Endodermal cell (in vitro differentiated cells): ENCODE measurements around the gene COL11A2. TPM values are rescaled to one million over a fixed set of nuclear protein-coding genes. Genes with fewer than 3 reads are reported as not detected.

ENCODE experiments used
- DNase-seq: peaks from one replicate; pipeline ENCODE4 v3.0.0-alpha.2; 2017
- H3K27ac ChIP-seq: 2 replicates; pipeline ENCODE4 v1.5.1; 2013; ENCODE audit warnings: mild to moderate bottlenecking, low read depth, low read length, moderate library complexity
- H3K27me3 ChIP-seq: 2 replicates; pipeline ENCODE4 v1.6.1; 2013; ENCODE audit warnings: mild to moderate bottlenecking, low read length, moderate library complexity; ENCODE audit not compliant: insufficient read depth, control insufficient read depth, poor library complexity, severe bottlenecking
- H3K36me3 ChIP-seq: 2 replicates; pipeline ENCODE4 v1.7.0; 2013; ENCODE audit warnings: mild to moderate bottlenecking, low read length, moderate library complexity; ENCODE audit not compliant: control insufficient read depth, insufficient read depth
- H3K4me1 ChIP-seq: one replicate; pipeline ENCODE4 v1.7.0; 2013; ENCODE audit warnings: low read length; ENCODE audit not compliant: control insufficient read depth, insufficient read depth
- H3K4me3 ChIP-seq: 2 replicates; pipeline ENCODE4 v1.5.1; 2013; ENCODE audit warnings: mild to moderate bottlenecking, low read length, moderate library complexity
- H3K9ac ChIP-seq: 2 replicates; pipeline ENCODE4 v1.6.1; 2013; ENCODE audit warnings: mild to moderate bottlenecking, low read length, moderate library complexity; ENCODE audit not compliant: poor library complexity, severe bottlenecking; ENCODE audit errors: extremely low read depth
- H3K9me3 ChIP-seq: 2 replicates; pipeline ENCODE4 v1.6.1; 2013; ENCODE audit warnings: mild to moderate bottlenecking, low read length, moderate library complexity; ENCODE audit not compliant: control insufficient read depth
- H3K27ac Mint-ChIP-seq: 2 replicates; pipeline ENCODE4 v1.8.0; 2020; ENCODE audit warnings: mixed read lengths
- H3K27me3 Mint-ChIP-seq: 2 replicates; pipeline ENCODE4 v1.8.0; 2021; ENCODE audit warnings: mild to moderate bottlenecking, mixed read lengths; ENCODE audit not compliant: insufficient read depth
- H3K36me3 Mint-ChIP-seq: 2 replicates; pipeline ENCODE4 v1.8.0; 2020; ENCODE audit warnings: low read depth, mixed read lengths
- H3K4me1 Mint-ChIP-seq: 2 replicates; pipeline ENCODE4 v1.8.0; 2020; ENCODE audit warnings: mixed read lengths
- H3K4me3 Mint-ChIP-seq: 2 replicates; pipeline ENCODE4 v1.8.0; 2020; ENCODE audit warnings: mild to moderate bottlenecking, moderate library complexity, mixed read lengths
- H3K9me3 Mint-ChIP-seq: 2 replicates; pipeline ENCODE4 v1.8.0; 2020; ENCODE audit warnings: mild to moderate bottlenecking, mixed read lengths
- CTCF ChIP-seq: fragments of 200-600 bp; sonication (generic); conservative IDR thresholded peaks from 2 replicates; pipeline ENCODE4 v1.5.0; 2021; ENCODE audit warnings: antibody characterized with exemption, mild to moderate bottlenecking
- WGBS, 2 experiments: methylation state at CpG; one replicate each; pipeline versions ENCODE4 v1.1.5 to v1.1.7; 2013; ENCODE audit warnings: missing lambda C conversion rate in 2 of 2, mixed read lengths in 1 of 2; ENCODE audit not compliant: insufficient coverage in 1 of 2, insufficient read length in 1 of 2; 5-methylcytosine and 5-hydroxymethylcytosine counted together
- total RNA-seq, 2 donors: library from RNA; stranded (reverse); fragmentation: NEBNext Ultra II Directional in 1 of 2; extraction: Animal tissue kit (Norgen Biotek cat#: 25700) in 1 of 2; gene quantifications; 2 replicates in 1 of 2; 3 replicates in 1 of 2; pipeline ENCODE4 v1.2.1, GENCODE V29; 2021

The COL11A2 gene
- total RNA-seq, 2 donors from 2014 or later = 1.3 to 2.8 TPM

- H3K27me3 Mint-ChIP-seq = peaks cover 55% of the 10 kb centered on the region
- Histone ChIP-seq H3K9ac (no peak overlapping the region), H3K36me3 (peaks cover 20% of the 10 kb centered on the region), H3K4me3 (no peak overlapping the region), H3K9me3 (no peaks in the 10 kb centered on the region), H3K27me3 (peaks cover 19% of the 10 kb centered on the region), H3K4me1 (peaks cover 6% of the 10 kb centered on the region), H3K27ac (no peak overlapping the region)
- no peak for TF ChIP-seq CTCF
- H3K27ac Mint-ChIP-seq = no peak overlapping the region
- peaks cover 19% of the 10 kb centered on the region for H3K36me3 Mint-ChIP-seq
- H3K4me1 Mint-ChIP-seq = peaks cover 22% of the 10 kb centered on the region
- H3K9me3 Mint-ChIP-seq = no peaks in the 10 kb centered on the region
- no peak for DNase-seq
- H3K4me3 Mint-ChIP-seq = no peak overlapping the region
- WGBS, 2 experiments = 93 to 95% methylated on average over 6 to 10 of the region's 10 CpGs
These were observed 17.6 kb upstream of the COL11A2 start for GRCh38 chr6:33209856-33210255.

GRCh38 chr6:33208091-33208967 is 16.1 kb upstream of the COL11A2 start, which contains the start of gene RING1:
Gene RING1 (plus strand): TSS chr6:33208500. CDS start chr6:33208823, 323 bp downstream.
- Histone ChIP-seq H3K4me1 (peaks cover 6% of the 10 kb centered on the region), H3K9me3 (no peaks in the 10 kb centered on the region), H3K36me3 (peaks cover 25% of the 10 kb centered on the region), H3K27ac (peak within 1 kb of the TSS; percentile 89), H3K9ac (peak within 1 kb of the TSS; percentile 92), H3K4me3 (peak within 1 kb of the TSS; percentile 92), H3K27me3 (peaks cover 7% of the 10 kb centered on the region)
- TF ChIP-seq CTCF = no peak
- 0% methylated on average over 27 to 84 of the region's 86 CpGs for WGBS, 2 experiments
- Mint-ChIP-seq H3K9me3 (no peaks in the 10 kb centered on the region), H3K36me3 (peaks cover 24% of the 10 kb centered on the region), H3K27me3 (peaks cover 40% of the 10 kb centered on the region), H3K27ac (peak within 1 kb of the TSS; percentile 95), H3K4me3 (peak within 1 kb of the TSS; percentile 82), H3K4me1 (peaks cover 27% of the 10 kb centered on the region)
- DNase-seq = peak; percentile 94

GRCh38 chr6:33207552-33208090 is 15.4 kb upstream of the COL11A2 start:
- H3K4me1 Mint-ChIP-seq = peaks cover 22% of the 10 kb centered on the region
- peak; percentile 78 for DNase-seq

More at GRCh38 chr6:33207552-33208090, 15.4 kb upstream of the COL11A2 start:
- Histone ChIP-seq H3K27me3 (peaks cover 7% of the 10 kb centered on the region), H3K4me1 (peaks cover 6% of the 10 kb centered on the region), H3K9ac (peak overlapping the region; percentile 92), H3K9me3 (no peaks in the 10 kb centered on the region), H3K27ac (peak overlapping the region; percentile 89), H3K4me3 (peak overlapping the region; percentile 92), H3K36me3 (peaks cover 32% of the 10 kb centered on the region)
- 2 to 10% methylated on average over 3 to 29 of the region's 29 CpGs for WGBS, 2 experiments
- Mint-ChIP-seq H3K4me3 (peak overlapping the region; percentile 82), H3K36me3 (peaks cover 32% of the 10 kb centered on the region), H3K9me3 (no peaks in the 10 kb centered on the region), H3K27me3 (peaks cover 34% of the 10 kb centered on the region), H3K27ac (peak overlapping the region; percentile 95)
- TF ChIP-seq CTCF = no peak
